ENCODE results near the gene SPN. TPM values are rescaled to one million over a fixed set of nuclear protein-coding genes. Genes with fewer than 3 reads are reported as not detected.

The SPN gene
- total and polyA plus RNA-seq, 2 donors from 2014 or later = 1.0 to 8.8 TPM

- peaks cover 0 to 2% (median 0%) of the 10 kb centered on the region in 3 donors for H3K36me3 ChIP-seq (ENCODE audit: control insufficient read depth in 2 of 3, insufficient read depth in 3 of 3, low read length in 3 of 3)
- no peak overlapping the region for H3K27ac ChIP-seq (ENCODE audit: low read depth in 2 of 2, low read length in 2 of 2)
- DNase-seq = peak in 1 of 5 donors; percentile 8
- TF ChIP-seq, protein P1, sequence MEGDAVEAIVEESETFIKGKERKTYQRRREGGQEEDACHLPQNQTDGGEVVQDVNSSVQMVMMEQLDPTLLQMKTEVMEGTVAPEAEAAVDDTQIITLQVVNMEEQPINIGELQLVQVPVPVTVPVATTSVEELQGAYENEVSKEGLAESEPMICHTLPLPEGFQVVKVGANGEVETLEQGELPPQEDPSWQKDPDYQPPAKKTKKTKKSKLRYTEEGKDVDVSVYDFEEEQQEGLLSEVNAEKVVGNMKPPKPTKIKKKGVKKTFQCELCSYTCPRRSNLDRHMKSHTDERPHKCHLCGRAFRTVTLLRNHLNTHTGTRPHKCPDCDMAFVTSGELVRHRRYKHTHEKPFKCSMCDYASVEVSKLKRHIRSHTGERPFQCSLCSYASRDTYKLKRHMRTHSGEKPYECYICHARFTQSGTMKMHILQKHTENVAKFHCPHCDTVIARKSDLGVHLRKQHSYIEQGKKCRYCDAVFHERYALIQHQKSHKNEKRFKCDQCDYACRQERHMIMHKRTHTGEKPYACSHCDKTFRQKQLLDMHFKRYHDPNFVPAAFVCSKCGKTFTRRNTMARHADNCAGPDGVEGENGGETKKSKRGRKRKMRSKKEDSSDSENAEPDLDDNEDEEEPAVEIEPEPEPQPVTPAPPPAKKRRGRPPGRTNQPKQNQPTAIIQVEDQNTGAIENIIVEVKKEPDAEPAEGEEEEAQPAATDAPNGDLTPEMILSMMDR (IDR thresholded peaks at IDR 0.05; ENCODE audit: borderline replicate concordance, extremely low read depth, insufficient read depth) = no peak
- no peak for FAIRE-seq
- H3K9me3 ChIP-seq (ENCODE audit: control insufficient read depth in 2 of 3, insufficient read depth in 1 of 3, low read length in 3 of 3) = no peaks in the 10 kb centered on the region
- no peaks in the 10 kb centered on the region for H3K27me3 ChIP-seq (ENCODE audit: control insufficient read depth, insufficient read depth, low read length)
- H3K9ac ChIP-seq (ENCODE audit: low read length in 3 of 3) = no peak overlapping the region
- intact Hi-C loops (cut with DNase I) = no loop called here
- no peak overlapping the region for H3K4me3 ChIP-seq (ENCODE audit: low read length in 3 of 3)
- peaks cover 0 to 2% (median 0%) of the 10 kb centered on the region in 3 donors for H3K4me1 ChIP-seq (ENCODE audit: control insufficient read depth in 2 of 3, insufficient read depth in 2 of 3, low read depth in 1 of 3, low read length in 3 of 3)
Observed at GRCh38 chr16:29698042-29698441, 35.0 kb downstream of the SPN start.

- intact Hi-C loops (cut with DNase I) = no loop called here
- FAIRE-seq = no peak
Observed at GRCh38 chr16:29698484-29699323, 35.7 kb downstream of the SPN start.

DNA sequence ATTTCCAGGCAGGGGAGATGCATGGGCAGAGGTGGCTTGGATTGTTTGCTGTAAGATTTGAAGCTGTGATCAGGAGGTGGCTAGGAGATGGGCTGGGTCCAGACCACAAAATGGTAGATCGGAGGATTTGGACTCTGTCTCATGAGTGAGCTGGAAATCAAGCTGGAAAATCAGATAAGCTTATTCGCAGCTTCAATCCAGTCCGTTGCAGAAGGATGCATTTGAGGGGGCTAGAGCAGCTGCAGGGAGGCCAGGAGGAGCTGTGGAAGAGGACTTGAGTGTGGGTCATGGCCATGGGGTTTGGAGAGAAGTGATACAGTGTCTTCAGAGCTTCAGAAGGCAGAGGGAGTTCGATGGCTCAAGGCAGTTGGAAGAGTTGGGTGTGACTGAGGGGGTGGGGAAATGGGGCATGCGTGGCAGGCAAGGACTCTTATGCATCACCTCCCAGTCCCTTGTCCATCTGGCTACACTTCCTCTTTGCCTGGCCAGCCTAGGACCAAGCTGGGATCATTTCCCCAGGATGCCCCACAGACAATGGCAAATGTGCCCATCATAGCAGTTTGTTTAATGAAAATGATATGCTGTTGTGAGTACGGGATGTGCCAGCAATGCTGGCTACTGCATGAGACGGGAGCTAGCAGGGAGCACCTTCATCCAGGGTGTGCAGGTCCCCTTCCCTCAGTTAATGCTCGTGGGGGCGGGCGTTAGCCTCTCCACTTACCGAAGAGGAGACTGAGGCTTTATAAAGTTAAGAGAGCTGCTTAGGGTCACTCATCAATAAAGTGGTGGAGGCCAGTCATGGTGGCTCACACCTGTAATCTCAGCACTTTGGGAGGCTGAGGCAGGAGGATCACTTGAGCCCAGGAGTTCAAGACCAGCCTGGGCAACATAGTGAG, 36.5 kb downstream of the SPN start:
- peaks cover 0 to 2% (median 0%) of the 10 kb centered on the region in 3 donors for H3K36me3 ChIP-seq (ENCODE audit: control insufficient read depth in 2 of 3, insufficient read depth in 3 of 3, low read length in 3 of 3)
- no peaks in the 10 kb centered on the region for H3K27me3 ChIP-seq (ENCODE audit: control insufficient read depth, insufficient read depth, low read length)
- H3K9me3 ChIP-seq (ENCODE audit: control insufficient read depth in 2 of 3, insufficient read depth in 1 of 3, low read length in 3 of 3) = no peaks in the 10 kb centered on the region
- no peak for DNase-seq
- intact Hi-C loops (cut with DNase I) = no loop called here
- H3K4me1 ChIP-seq (ENCODE audit: control insufficient read depth in 2 of 3, insufficient read depth in 2 of 3, low read depth in 1 of 3, low read length in 3 of 3) = peaks cover 0 to 2% (median 0%) of the 10 kb centered on the region in 3 donors
- H3K27ac ChIP-seq (ENCODE audit: low read depth in 2 of 2, low read length in 2 of 2) = no peak overlapping the region
- H3K9ac ChIP-seq (ENCODE audit: low read length in 3 of 3) = no peak overlapping the region
- TF ChIP-seq, protein P1 (IDR thresholded peaks at IDR 0.05; ENCODE audit: borderline replicate concordance, extremely low read depth, insufficient read depth) = no peak
- H3K4me3 ChIP-seq (ENCODE audit: low read length in 3 of 3) = no peak overlapping the region
- no peak for FAIRE-seq

More at GRCh38 chr16:29698484-29699323, 35.7 kb downstream of the SPN start:
- Histone ChIP-seq H3K9ac (ENCODE audit: low read length in 3 of 3) (no peak overlapping the region), H3K9me3 (ENCODE audit: control insufficient read depth in 2 of 3, insufficient read depth in 1 of 3, low read length in 3 of 3) (no peaks in the 10 kb centered on the region), H3K27me3 (ENCODE audit: control insufficient read depth, insufficient read depth, low read length) (no peaks in the 10 kb centered on the region), H3K4me1 (ENCODE audit: control insufficient read depth in 2 of 3, insufficient read depth in 2 of 3, low read depth in 1 of 3, low read length in 3 of 3) (peaks cover 0 to 2% (median 0%) of the 10 kb centered on the region in 3 donors), H3K27ac (ENCODE audit: low read depth in 2 of 2, low read length in 2 of 2) (no peak overlapping the region), H3K4me3 (ENCODE audit: low read length in 3 of 3) (no peak overlapping the region), H3K36me3 (ENCODE audit: control insufficient read depth in 2 of 3, insufficient read depth in 3 of 3, low read length in 3 of 3) (peaks cover 0 to 2% (median 0%) of the 10 kb centered on the region in 3 donors)
- TF ChIP-seq, protein P1 (IDR thresholded peaks at IDR 0.05; ENCODE audit: borderline replicate concordance, extremely low read depth, insufficient read depth) = no peak
- DNase-seq = no peak
